Measurements from ENCODE around the gene ADGRL1.
"Not testable (repeated sequence)": the region's sequence is repeated elsewhere in the genome, so short reads cannot be mapped to it uniquely, and the experiment has no call there.

Gene ADGRL1

DNA sequence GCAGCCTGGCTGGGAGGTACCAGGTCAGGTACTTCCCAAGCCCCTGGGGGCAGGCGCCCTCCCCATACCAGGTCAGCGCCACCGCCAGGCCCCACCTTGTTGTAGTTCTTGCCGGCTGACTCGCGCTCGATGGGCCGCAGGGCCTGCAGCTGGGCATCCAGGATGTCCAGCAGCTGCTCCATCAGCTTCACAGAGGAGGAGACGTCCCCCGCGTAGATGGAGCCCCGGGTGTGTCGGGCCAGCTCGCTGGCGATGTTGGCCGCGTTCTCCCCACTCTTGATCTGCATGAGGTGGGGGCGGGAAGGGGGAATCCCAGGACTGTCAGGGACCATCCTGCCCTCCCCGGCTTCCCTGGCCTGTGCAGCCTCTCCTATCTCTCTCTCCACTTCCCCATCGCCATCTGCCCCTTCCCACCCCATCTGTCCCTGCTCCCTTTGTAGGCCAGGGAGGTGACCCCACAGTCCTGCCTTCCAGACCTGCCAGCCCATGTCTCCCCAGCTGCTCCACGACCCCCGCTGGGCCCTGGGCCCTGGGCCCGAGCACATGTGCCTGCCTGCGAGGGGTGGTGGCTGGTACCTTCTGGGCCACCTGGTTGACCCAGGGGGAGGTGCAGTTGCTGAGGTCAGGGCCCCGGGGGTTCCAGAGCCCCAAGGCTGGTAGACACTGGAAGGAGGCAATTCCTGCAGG, 45.8 kb downstream of the ADGRL1 start:
- no peak for DNase-seq

DNA sequence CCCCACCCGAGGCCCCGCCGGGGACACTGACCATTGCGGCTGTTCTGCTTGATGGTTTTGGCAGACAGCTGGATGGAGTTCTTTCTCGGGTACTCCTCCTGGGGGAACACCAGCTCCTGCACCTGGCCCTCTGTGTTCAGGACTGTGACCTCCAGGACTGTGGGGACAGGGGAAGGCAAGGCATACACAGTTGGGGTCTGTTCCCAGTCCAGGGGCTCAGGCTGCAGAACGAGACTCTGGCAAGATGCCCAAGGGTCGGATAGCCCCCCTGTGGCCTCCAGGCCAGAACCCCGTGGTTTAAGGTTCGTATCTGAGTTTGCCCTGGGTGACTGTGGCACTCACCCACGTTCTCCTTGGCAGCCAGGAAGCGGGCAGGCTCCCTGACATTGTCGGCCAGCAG, 46.9 kb downstream of the ADGRL1 start:
- DNase-seq: no peak

DNA sequence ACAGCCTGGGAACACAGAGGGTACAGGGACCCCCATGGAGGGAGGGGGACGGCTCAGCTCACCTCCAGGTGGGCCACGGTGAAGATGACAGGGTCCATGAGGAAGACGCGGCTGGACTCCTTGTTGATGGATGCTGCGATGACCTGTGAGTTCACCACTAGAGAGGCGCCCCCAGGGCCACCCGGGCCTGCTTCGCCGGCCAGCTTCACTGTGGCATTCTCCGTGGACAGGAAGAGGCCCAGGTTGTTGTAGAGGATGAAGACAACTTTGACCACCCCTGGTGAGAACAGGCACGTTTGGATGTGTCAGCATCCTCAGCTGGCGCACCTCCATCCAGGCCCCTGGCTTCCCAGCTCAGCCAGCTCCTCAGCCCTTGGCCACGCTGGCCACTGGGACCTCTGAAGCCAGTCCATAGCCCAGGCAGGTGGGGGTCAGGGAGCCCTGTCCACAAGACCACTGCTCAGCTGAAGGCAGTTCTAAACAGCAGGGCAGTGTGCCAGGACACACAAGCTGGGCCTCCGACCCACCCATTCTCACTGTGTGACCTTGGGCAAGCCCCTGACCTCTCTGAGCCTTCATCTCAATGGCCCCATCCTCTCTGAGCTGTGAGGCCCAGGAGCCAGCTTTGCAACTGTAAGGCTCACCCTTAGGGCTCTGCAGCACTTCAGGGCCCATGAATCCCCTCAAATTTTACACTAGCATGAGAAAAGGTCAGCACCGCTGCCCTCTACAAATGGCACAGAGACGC, 47.5 kb downstream of the ADGRL1 start:
- no peak for DNase-seq

DNA sequence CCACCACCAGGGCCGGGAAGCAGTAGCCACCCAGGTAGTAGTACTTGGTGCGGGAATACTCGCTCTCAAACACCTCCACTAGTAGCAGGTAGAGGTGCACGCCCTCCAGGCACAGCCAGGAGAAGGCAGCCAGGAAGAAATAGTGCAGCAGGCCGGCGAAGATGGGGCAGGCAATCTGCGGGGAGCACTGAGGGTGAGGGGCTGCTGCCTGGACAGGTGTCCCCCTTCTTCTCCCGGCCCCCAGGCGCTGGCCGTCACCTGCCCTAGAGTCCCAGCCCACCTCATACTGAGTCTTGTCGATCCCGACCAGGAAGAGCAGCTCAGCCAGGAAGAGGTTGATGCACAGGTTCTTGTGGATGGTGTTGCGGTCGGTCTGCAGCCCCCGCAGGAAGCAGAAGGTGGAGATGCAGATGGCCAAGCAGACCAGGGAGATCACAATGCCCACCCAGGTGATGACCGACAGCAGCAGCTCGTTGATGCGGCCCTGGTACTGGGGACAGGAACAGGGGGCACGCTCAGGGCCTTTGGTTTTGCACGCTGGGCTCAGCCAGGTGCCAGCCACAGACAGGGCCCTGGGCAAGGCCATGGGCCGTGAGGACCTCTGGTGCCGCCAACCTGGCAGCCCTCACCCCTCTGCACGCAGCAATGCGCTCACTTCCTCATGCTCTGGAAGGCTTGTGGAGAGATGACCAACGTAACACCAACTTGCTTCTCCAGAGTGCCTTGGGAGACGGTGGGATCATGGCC, 48.8 kb downstream of the ADGRL1 start:
- DNase-seq: no peak

DNA sequence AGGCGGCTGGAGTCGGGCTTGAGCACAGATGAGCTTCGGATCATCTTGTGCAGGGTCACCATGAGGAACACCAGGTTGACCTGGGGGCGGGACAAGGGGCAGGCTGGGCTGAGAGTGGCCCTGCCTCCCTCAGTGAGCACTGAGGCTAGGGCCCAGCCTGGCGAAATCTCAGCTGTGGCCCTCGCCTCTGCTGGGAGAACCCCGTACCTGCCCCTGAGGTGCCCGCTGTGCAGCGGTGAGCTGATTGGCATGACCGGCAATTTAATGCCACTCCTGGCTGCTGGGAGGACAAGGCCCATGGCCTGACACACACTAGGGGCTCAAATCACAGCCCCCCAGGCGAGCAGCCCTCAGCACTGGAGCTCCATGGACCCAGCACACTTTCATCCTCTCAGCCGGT, 49.8 kb downstream of the ADGRL1 start:
- DNase-seq: no peak

DNA sequence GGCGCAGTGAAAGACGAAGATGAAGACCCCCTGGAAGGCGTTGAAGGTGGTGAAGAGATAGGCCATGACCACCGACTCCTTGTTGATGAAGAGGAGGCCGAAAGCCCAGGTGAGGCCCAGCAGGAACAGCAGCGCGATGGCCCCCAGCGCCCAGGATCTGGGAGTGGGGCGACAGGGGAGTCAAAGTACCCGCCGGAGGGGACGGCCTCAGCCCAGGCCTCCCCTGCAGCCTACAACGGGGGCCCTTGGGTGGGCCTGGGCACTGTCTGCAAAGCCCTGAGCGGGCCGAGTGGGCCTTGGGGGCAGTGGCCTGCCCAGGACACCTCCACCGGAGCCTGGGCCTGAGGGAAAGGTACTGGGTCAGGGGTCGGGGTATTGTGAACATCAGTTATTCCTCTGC, 50.6 kb downstream of the ADGRL1 start:
- no peak for DNase-seq

DNA sequence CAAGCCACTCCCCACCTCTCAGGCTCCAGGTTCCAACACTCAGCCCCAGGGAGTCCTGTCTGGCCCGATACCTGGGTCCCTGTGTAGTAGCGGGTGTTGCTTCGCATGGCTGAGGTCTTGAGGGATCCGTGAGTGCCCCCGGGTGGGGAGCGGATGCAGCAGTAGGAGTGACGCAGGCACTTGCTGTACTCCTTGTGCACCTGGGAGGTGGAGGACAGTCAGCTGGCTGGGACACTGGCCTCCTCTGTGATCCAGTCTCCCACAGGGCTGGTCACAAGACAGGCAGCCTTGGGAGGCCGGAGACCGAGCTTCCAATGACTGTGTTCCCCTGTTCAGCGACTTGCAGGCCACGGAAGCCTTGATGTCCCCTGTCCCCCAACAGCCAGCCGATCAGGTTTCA, 53.3 kb downstream of the ADGRL1 start:
- no peak for DNase-seq

DNA sequence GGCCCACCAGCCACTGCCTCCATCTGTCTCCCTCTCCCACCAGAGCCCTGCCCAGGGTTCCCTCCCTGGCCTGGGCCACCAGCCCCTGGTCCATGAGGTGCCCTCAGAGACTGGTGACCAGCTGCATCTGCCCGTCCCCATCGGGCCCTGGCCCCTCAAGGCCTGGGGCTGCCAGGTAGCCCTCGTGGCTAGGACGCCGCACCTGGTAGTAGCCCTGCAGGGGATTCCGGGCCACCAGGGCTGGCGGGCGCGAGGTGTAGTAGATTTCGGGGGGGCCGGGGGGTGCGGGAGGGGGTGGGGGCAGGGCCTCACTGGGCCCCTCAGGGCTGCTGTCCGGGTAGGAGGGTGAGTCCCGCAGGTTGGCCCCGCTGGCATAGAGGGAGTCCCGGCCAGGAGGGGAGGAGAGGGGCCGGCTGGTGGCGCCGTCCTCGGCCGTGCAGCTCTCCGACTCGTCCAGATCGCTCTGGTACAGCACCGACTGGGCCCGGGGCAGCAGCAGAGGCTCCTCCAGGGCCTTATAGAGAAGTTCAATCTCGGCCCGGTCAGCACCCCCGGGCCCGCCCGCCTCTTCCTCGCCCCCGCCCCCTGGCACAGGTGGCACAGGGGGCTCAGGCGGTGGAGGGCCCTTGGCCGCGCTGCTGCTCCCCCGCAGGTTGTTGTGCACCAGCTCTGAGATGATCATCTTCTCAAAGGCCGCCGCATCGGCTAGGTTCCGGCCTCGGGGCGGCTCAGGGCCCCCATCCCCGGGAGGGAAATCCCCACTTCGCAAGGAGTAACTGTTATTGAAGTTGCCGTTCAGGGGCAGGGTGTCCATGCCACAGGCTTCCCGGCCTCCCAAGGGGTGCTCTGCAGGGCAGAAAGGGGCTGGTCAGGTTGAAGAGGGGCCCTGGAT, 55.0 kb downstream of the ADGRL1 start:
- DNase-seq: no peak

DNA sequence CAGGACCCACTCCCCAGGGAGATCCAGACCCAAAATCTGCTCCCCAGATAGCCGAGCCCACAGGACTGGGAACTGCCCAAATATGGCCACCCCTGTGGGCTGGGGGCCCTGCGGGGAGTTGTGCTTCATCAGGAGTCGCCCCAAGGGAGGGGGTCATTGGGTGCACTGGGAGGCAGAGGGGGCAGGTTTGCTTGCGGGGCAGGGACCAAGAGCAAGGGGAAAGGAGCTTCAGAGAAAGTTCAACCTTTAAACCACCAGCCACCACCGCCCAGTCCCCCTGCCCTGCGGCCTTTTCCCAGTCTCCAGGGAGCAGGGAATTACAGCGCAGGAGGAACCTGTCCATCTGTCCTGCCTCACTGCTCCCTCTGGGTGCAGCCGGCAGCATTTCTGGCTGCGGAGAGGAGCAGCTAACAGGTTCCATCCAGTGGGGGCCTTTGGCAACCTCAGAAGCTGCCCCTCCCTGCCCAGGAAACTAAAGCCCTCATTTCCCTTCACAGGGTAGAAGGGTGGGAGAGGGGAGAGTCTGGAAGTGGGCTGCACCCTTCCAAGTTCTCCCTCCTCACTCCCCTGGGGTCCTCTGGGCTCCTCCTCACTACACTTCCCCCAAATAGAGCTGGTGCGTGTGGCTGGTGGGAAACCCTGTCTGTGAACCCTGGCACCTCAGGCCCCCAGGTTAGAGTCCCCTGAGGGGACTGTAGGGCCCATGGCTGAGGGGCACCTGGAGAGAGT, 55.8 kb downstream of the ADGRL1 start:
- no peak for DNase-seq

DNA sequence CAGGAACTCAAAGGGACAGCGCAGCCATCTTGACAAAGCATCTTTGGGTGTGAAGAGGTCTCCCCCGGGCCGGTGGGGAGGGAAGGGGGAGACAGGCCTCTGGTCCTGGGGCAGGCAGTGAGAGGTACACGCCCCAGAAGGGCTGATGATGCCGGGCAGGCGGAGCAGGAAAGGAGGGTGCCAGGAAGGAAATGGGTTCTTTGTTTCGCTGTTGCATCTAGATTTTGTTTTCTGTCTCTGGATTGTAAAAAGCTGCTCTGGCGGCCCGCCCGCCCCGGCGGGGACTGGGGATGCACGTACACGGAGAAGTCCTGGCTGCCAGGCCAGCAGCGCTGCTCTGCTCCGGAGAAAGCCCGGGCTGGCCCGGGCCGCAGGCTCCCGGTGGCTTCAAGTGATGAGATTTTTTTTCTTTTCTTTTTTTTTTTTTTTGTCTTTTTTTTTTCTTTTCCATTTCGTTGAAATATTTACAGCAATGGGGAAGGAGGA, 56.4 kb downstream of the ADGRL1 start:
- peak; percentile 27 to 49 for DNase-seq

DNA sequence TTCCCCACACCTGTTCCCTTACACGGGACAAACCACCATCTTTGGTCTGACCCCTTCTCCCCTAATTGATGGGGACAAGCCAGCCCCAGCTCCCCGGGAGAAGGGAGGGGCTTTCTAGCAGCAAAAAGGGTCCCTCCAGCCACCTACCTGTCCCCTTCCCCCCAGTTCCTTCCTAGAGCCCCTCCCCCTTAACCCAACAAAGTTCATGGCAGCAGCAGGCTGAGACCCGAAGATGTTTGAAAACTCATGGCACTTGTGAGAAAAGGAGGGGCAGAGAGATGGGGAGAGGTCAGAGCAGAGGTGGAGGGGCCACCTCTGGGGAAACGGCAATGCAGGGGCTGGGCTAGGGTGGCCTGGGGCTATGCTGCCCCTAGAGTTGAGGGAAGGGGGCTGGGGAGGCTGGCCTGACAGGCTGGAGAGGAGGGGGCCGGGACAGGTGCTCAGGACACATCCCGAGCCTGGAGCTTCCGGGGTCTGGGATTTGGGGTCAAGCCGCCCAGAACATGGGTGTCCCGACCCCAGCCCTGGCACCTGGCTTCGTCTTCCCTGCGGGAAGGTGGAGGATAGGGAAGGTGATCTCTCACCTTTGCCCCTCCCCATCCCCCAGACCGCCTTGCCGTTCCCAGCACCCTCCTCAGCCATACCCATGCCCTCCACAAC, 57.1 kb downstream of the ADGRL1 start:
- no peak for DNase-seq

DNA sequence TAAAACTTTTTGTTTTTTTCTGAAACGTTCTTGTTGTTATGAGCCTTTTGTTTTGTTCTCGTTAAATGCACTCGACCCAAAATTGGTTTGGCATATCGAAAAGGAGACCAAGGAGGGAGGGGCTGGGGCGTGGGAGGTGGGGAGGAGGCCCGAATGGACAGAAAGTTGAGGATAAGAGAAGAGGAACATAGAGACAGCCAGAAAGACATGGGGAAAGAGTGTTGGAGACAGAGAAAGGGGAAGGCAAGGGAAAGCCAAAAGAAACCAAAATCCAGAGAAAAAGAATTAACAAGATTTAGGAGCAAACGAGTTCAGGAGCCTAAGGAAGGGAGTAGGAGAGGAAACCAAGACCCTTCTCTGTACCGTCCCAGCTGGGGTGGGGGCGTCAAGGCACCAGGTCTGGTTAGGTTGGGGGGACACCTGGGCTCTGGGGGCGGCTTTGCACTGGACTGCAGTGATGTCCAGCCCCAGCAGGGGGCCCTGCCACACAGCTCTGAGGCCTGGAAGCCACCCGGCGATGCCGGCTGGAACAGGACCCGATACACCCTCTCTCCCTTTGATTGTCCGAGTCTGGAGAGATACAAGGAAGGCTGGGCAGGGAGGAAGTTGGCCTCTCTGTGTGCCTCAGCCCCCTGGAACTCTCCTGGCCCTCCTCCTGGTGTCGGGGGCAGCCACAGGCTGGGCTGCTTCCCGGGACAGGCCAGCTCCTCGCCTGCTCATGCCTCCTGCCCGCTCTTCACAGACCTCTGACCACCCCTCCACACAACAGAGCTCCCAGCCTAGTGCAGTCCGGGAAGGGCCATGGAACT, 58.0 kb downstream of the ADGRL1 start:
- peak; percentile 43 to 47 for DNase-seq

DNA sequence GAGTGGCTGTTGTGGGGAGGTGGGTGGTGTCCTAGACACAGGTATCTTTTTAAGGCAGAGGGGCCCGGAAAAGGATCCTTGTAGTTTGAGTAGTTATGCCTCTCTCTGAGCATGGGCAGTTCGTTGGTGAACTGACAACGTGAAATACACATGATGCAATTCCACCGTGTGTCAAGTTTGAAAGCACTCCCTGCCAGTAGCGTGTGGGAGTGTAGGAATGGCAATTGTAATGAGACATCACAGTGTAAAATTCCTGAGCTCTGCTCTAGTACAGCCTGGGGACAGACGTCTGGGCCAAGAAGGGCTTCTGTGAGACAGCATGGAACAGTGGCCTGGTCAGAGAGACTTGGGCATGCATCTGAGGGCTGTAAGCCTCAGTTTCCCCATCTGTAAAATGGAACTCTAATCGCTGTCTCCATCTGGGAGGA, 59.2 kb downstream of the ADGRL1 start:
- DNase-seq: no peak

DNA sequence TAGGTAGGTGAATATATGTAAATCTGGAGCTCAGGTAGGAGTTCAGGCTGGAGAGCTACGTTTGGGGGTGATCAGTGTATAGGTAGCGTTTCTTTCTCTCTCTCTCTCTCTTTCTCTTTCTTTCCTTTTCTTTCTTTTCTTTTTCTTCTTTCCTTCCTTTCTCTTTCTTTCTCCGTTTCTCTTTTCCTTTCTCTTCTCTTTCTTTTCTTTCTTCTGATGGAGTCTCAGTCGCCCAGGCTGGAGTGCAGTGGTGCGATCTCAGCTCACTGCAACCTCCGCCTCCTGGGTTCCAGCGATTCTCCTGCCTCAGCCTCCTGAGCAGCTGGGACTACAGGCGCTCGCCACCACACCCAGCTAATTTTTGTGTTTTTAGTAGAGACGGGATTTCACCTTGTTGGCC, 59.8 kb downstream of the ADGRL1 start:
- not testable (repeated sequence) for DNase-seq

DNA sequence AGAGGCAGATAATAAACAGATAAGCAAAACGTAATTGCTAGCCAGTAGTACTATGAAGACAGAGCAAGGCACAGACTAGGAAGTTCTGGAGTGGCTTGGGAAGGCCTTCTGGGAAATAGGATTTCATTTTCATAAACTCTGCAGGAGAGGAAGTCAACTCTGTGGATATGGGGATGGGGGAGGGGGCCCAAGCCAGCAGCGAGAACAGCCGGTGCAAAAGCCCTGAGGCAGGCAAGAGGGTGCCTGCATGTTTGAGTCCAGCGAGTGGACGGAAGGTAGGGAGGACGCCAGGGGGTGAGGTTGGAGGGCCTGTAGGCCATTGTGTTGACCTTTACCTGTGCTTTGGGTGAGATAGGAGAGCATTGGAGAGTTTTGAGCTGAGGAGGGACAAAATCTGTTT, 60.6 kb downstream of the ADGRL1 start:
- no peak for DNase-seq

DNA sequence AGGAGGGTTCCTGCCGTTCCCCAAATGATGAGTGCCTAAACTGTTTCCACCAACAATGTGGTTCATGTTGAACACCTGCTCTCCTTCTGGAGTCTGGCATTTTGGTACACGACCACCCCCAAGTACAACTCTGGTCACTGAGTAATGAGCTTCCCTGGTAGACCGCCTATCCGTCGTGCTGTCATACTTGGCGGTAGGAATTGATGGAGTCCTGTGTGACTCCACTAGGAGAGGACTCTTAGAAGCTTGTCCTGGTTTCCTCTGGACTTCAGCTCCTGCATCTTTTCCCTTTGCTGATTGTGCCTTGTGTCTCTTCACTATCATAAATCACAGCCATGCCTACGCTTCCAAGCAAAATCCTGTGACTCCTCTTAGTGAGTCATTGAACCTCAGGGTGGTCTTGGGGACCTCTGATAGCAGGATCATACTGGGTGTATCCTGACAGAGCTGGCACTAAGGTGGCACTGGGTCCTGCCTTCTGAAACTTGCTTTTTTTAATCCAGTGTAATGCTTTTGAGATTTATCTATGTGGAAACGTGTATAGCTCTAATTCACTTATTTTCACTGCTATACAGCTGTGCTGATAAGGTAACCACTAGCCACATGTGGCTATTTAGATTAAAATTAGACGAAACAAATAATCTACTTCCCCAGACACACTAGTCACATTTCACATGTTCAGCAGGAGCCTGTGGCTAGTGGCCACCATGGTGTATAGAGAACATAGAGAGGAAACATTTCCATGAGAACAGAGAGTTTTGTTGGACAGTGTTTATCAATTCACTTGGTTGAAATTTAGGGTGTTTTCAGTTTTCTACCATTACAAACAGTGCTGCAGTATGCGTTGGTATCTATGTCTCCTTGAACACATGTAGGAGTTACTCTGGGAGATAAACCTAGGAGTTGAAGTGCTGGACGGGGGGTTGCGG, 63.4 kb downstream of the ADGRL1 start:
- no peak for DNase-seq

DNA sequence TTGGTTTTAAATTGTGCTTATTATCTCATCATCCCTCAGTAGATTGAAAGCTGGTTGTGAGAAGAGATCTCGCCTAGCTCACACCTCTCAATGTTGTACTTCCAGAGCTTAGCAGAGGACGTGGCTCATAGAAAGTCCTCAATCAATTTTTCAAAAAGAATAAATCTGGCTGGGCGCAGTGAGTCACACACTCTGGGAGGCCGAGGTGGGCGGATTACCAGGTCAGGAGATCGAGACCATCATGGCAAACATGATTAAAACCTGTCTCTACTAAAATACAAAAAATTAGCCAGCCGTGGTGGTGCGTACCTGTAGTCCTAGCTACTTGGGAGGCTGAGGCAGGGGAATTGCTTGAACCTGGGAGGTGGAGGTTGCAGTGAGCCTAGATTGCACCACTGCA, 64.9 kb downstream of the ADGRL1 start:
- DNase-seq: peak; percentile 26 to 34

DNA sequence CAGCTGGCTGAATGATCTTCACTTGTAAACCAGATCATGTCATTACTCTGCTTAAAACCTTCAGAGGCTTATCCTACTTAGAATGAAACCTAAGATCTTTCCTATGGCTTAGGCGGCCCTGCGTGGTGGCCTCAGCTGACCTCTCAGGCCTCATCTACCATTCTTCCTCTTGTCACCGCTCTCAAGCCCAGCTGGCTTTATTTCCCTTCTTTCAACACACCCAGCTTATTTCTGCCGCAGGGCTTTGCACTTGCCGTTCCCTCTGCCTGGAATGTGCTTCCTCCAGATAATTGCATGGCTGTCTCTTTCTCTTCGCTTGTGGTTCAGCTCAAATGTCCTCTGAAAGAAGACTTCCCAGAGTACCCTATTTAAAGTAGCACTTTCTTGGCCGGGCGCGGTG, 66.0 kb downstream of the ADGRL1 start:
- no peak for DNase-seq

DNA sequence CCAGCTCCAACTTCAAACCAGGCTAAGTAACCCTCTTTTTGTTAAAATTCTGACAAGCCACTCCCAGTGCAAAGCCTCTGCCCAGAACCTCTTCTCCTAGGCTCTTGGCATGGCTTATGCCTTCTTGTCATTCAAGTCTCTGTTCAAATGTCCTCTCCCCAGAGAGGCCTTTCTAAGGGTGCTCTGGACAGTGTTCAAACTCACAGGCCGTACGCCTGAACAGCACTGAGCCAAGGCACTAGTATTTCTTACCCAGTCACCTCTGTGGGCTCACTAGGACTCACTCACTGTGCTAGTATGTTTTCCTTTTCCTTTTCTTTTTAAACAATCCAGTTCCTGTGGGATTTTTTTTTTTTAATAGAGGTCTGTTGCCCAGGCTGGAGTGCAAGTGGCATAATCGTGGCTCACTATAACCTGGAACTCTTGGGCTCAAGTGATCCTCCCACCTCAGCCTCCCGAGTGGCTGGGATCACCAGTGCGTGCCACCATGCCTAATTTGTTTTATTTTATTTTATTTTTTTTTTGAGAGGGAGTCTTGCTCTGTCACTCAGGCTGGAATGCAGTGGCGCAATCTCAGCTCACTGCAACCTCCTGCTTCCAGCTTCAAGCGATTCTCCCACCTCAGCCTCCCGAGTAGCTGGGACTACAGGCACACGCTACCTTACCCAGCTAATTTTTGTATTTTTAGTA, 67.2 kb downstream of the ADGRL1 start:
- no peak for DNase-seq
